HepG2 (cell line): Measurements from ENCODE around the gene IL36B. TPM values are rescaled to one million over a fixed set of nuclear protein-coding genes. Genes with fewer than 3 reads are reported as not detected.
A peak's percentile ranks its signal among the peaks of the same experiment; 100 is the strongest.

Experiments
- ATAC-seq: fragments of 200-7000 bp; cut with Tn5 transposase; 3 replicates; pipeline ENCODE4 v1.9.1; 2020; ENCODE audit warnings: mild to moderate bottlenecking, moderate library complexity
- BruUV-seq: library from RNA; stranded (reverse); fragments of 400-500 nt; replicated peaks from 2 replicates; lab custom pipeline; 2021; lab: Mats Ljungman, UMichigan
- CTCF ChIA-PET: fragments of 300-600 bp; formaldehyde crosslinking; extraction: SDS; loops from one replicate; lab custom pipeline; 2021; ENCODE audit warnings: low total read pairs, inconsistent platforms, low intra/inter-chr PET ratio; lab: Yijun Ruan, JAX
- POLR2A ChIA-PET: fragments of 350-600 bp; sonication (Branson Sonifier 250); formaldehyde crosslinking; loops from one replicate; lab custom pipeline; 2020; ENCODE audit warnings: antibody characterized with exemption, inconsistent platforms; lab: Yijun Ruan, JAX
- DNase-seq: peaks from one replicate; pipeline ENCODE4 v3.0.0-alpha.2; 2015; ENCODE audit warnings: low spot score
- FAIRE-seq: peaks from 3 replicates; lab custom pipeline; 2011; peaks lifted over from hg19 to GRCh38; lab: Jason Lieb, UNC
- H2AFZ ChIP-seq: one replicate; pipeline ENCODE4 v1.6.1; 2011; ENCODE audit warnings: low read length, inconsistent platforms
- H3K27ac ChIP-seq: fragments of 300-600 bp; 3 replicates; pipeline ENCODE4 v1.8.0; 2011; ENCODE audit warnings: mixed run types, mild to moderate bottlenecking, mixed read lengths, low read length, inconsistent platforms; ENCODE audit not compliant: insufficient read depth; ENCODE audit errors: extremely low read length
- H3K27me3 ChIP-seq, 2 experiments: fragments of 200-600 bp in 1 of 2; 2 replicates in 1 of 2; 3 replicates in 1 of 2; pipeline versions ENCODE4 v1.6.0 to v1.8.0; 2011; ENCODE audit warnings: low read length in 2 of 2, mild to moderate bottlenecking in 2 of 2, moderate library complexity in 2 of 2, inconsistent platforms in 1 of 2; ENCODE audit not compliant: insufficient read depth in 2 of 2, control insufficient read depth in 1 of 2
- H3K36me3 ChIP-seq, 2 experiments: fragments of 200-600 bp in 1 of 2; replicated peaks in 1 of 2; 2 replicates in 1 of 2; 3 replicates in 1 of 2; pipeline versions ENCODE4 v1.5.1 to v1.8.0; 2011; ENCODE audit warnings: low read length in 2 of 2, inconsistent platforms in 1 of 2; ENCODE audit not compliant: insufficient read depth in 2 of 2, control insufficient read depth in 1 of 2
- H3K4me1 ChIP-seq: 2 replicates; pipeline ENCODE4 v1.5.1; 2012; ENCODE audit warnings: low read length, inconsistent platforms; ENCODE audit not compliant: insufficient read depth
- H3K4me2 ChIP-seq: 2 replicates; pipeline ENCODE4 v1.6.0; 2011; ENCODE audit warnings: low read depth, low read length, inconsistent platforms
- H3K4me3 ChIP-seq, 3 experiments: fragments of 200-600 bp in 1 of 3; sonication (generic), shearing (Covaris generic) in 1 of 3; replicated peaks in 1 of 3; 2 replicates each; pipeline ENCODE4 v1.5.1; 2011 to 2016; ENCODE audit warnings: low read length in 3 of 3, inconsistent platforms in 2 of 3, low read depth in 2 of 3, mild to moderate bottlenecking in 2 of 3, control low read depth in 1 of 3, mixed read lengths in 1 of 3; ENCODE audit not compliant: insufficient read depth in 1 of 3
- H3K79me2 ChIP-seq: one replicate; pipeline ENCODE4 v1.6.1; 2011; ENCODE audit warnings: low read length, inconsistent platforms; ENCODE audit not compliant: insufficient read depth
- H3K9ac ChIP-seq: 2 replicates; pipeline ENCODE4 v1.6.0; 2011; ENCODE audit warnings: mild to moderate bottlenecking, low read depth, low read length, inconsistent platforms; ENCODE audit not compliant: insufficient read depth
- H3K9me3 ChIP-seq: 2 replicates; pipeline ENCODE4 v1.5.1; 2012; ENCODE audit warnings: mild to moderate bottlenecking, low read length
- H4K20me1 ChIP-seq: 2 replicates; pipeline ENCODE4 v1.6.0; 2011; ENCODE audit warnings: inconsistent platforms, mild to moderate bottlenecking, low read length, moderate library complexity; ENCODE audit not compliant: insufficient read depth
- MAFK ChIP-seq, 2 experiments: IDR thresholded peaks in 1 of 2; conservative IDR thresholded peaks in 1 of 2; 2 replicates each; pipeline ENCODE4 v1.6.1; 2011; ENCODE audit warnings: improper control_type of control experiment in 2 of 2, low read length in 2 of 2
- NFE2L2 ChIP-seq: fragments of 150-350 bp; IDR thresholded peaks from 2 replicates; pipeline ENCODE4 v1.6.1; 2014; ENCODE audit warnings: low read length
- ZNF10 ChIP-seq: sonication (generic); formaldehyde crosslinking; IDR thresholded peaks from 2 replicates; pipeline ENCODE4 v1.4.0; 2020; ENCODE audit warnings: mild to moderate bottlenecking, low read depth, missing genetic modification reagents, borderline replicate concordance
- ZNF510 ChIP-seq: sonication (generic); formaldehyde crosslinking; IDR thresholded peaks from 2 replicates; pipeline ENCODE4 v1.4.0; 2020; ENCODE audit warnings: low read depth, mild to moderate bottlenecking, missing genetic modification reagents
- WGBS: methylation state at CpG from one replicate; pipeline ENCODE4 v1.1.6; 2017; ENCODE audit warnings: low lambda C conversion rate; 5-methylcytosine and 5-hydroxymethylcytosine counted together
- in situ Hi-C: cut with HindIII; loops from 2 replicates; pipeline ENCODE4 v1.10.0; 2017; ENCODE audit warnings: low pct_unique_long_range_greater_than_20kb; ENCODE audit not compliant: extremely low pct_ligation_motif_present
- intact Hi-C: fragments of 100-400 bp; cut with micrococcal nuclease; formaldehyde crosslinking; loops from one replicate; pipeline ENCODE4 v1.10.0; 2022; ENCODE audit not compliant: unreplicated experiment
- polyA plus RNA-seq, 8 experiments: library from polyadenylated mRNA; depleted of rRNA in 3 of 8; stranded (reverse) in 7 of 8; unstranded in 1 of 8; fragments of >200 nt; fragmentation: Illumina TruSeq in 4 of 8; extraction: Trizol in 4 of 8; gene quantifications; 2 replicates each; pipeline versions ENCODE4 v1.2.1 to v1.2.3, GENCODE V29; 2011 to 2016; ENCODE audit warnings: low read depth in 4 of 8, missing spikeins in 1 of 8, mixed read lengths in 1 of 8; ENCODE audit not compliant: insufficient read depth in 1 of 8
- total RNA-seq, 5 experiments: library from RNA; depleted of rRNA; stranded (reverse); fragments of >200 nt; fragmentation: Illumina TruSeq; extraction: Trizol; gene quantifications; 2 replicates each; pipeline ENCODE4 v1.2.3, GENCODE V29; 2016; ENCODE audit warnings: low read depth in 1 of 5
- TF ChIP-seq, protein P1 (sequence below): sonication (generic); formaldehyde crosslinking; IDR thresholded peaks from 2 replicates; pipeline ENCODE4 v1.8.0; 2022; ENCODE audit warnings: missing genetic modification reagents, mild to moderate bottlenecking, borderline replicate concordance
- TF ChIP-seq, protein P2 (sequence below): sonication (generic); formaldehyde crosslinking; IDR thresholded peaks from 2 replicates; pipeline ENCODE4 v1.9.0; 2021; ENCODE audit warnings: missing genetic modification reagents, mild to moderate bottlenecking, borderline replicate concordance

Gene IL36B
- total and polyA plus RNA-seq, 2 of the 13 experiments (the other 11 are each of a cell fraction or from before 2014, with no cell fraction given) = not detected

DNA sequence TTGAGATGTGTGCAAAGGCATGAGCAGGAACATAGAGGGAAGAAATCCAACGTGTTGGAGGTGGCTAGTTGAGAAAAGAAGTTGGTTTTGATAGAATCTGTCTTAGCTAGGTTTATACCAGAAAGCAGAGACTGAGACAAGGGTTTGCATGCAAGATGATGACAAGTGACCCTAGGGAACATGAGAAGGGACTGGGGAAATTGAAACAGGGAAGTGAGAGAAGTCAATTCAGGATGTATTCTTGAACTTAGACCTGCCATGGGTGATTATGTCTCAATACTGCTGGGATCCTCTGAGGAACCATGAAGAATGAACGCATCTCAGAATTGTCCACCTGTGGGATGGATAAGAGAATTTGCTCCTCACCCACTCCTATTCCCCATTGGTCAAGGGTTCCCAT lies 26.9 kb downstream of the IL36B start (continued):
- TF ChIP-seq, protein P1, sequence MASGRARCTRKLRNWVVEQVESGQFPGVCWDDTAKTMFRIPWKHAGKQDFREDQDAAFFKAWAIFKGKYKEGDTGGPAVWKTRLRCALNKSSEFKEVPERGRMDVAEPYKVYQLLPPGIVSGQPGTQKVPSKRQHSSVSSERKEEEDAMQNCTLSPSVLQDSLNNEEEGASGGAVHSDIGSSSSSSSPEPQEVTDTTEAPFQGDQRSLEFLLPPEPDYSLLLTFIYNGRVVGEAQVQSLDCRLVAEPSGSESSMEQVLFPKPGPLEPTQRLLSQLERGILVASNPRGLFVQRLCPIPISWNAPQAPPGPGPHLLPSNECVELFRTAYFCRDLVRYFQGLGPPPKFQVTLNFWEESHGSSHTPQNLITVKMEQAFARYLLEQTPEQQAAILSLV (CRISPR knock-in tag) = no peak
- TF ChIP-seq ZNF10 = no peak
- TF ChIP-seq, protein P2, sequence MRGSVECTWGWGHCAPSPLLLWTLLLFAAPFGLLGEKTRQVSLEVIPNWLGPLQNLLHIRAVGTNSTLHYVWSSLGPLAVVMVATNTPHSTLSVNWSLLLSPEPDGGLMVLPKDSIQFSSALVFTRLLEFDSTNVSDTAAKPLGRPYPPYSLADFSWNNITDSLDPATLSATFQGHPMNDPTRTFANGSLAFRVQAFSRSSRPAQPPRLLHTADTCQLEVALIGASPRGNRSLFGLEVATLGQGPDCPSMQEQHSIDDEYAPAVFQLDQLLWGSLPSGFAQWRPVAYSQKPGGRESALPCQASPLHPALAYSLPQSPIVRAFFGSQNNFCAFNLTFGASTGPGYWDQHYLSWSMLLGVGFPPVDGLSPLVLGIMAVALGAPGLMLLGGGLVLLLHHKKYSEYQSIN = no peak
- TF ChIP-seq, all 625 proteins: peak for 0

DNA sequence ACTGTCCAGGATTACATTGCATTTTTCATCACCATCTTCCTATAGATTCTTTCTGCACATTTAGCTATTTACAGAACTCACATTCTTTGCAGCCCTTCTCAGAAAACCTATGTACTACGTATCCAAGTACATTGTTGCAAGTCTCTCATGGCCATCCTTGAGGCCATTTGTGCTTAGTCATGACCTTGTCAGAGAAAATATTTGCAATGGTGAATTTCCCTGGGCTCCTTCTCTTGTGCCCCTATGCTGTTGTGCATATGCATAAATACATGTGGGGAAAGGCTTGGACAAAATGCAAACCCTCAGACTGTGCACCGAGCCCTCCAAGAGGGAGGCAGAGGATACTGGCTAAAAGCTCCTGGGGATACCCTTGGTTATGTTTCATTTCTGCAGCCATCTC lies 27.9 kb downstream of the IL36B start:
- H3K9me3 ChIP-seq = no peaks in the 10 kb centered on the region
- no peak overlapping the region for H3K4me2 ChIP-seq
- H3K4me1 ChIP-seq = no peaks in the 10 kb centered on the region
- H3K9ac ChIP-seq = no peak overlapping the region
- ChIA-PET CTCF (no interaction called here), POLR2A (no interaction called here)
- H2AFZ ChIP-seq = no peak overlapping the region
- in situ Hi-C loops (no loop called here), intact Hi-C loops (no loop called here)
- TF ChIP-seq ZNF510 (CRISPR knock-in tag) = no peak
- TF ChIP-seq MAFK (conservative IDR thresholded peaks at IDR 0.05 in 1 of 2, IDR thresholded peaks at IDR 0.05 in 1 of 2; ENCODE audit: low read length in 2 of 2) = peak in 1 of 2 experiments; percentile 24; a peak in 1 of 4 replicates
- 0 out of 2 replicates have a peak, but pooled peaks have one; percentile 29 for TF ChIP-seq NFE2L2
- H3K27me3 ChIP-seq = peaks cover 0 to 10% of the 10 kb centered on the region in 2 experiments; a peak in 2 of 5 replicates
- WGBS = 26% methylated on average over 2 of the region's 2 CpGs
- H3K36me3 ChIP-seq = no peaks in the 10 kb centered on the region
- no peaks in the 10 kb centered on the region for H4K20me1 ChIP-seq
- no peaks in the 10 kb centered on the region for H3K79me2 ChIP-seq
- BruUV-seq = no TSS peak
- no peak for DNase-seq
- no peak overlapping the region for H3K4me3 ChIP-seq
- ATAC-seq = no peak
- no peak for FAIRE-seq
- H3K27ac ChIP-seq = no peak overlapping the region
